HG03108 (cell line): ENCODE results near the gene DTNB.
"Not testable (repeated sequence)": the region's sequence is repeated elsewhere in the genome, so short reads cannot be mapped to it uniquely, and the experiment has no call there.

ENCODE experiments used
- ATAC-seq: cut with Tn5 transposase; IDR thresholded peaks from one replicate; pipeline ENCODE4 v1.9.1; 2021; ENCODE audit warnings: moderate library complexity; ENCODE audit not compliant: unreplicated experiment

Gene DTNB

GRCh38 chr2:25633801-25634200 lies 39.6 kb downstream of the DTNB start:
- ATAC-seq: not testable (repeated sequence)

GRCh38 chr2:25632396-25632795 lies 41.0 kb downstream of the DTNB start:
- ATAC-seq: no peak

- ATAC-seq: no peak
Observed at GRCh38 chr2:25624635-25625034, 48.7 kb downstream of the DTNB start.

GRCh38 chr2:25623361-25623760 lies 50.0 kb downstream of the DTNB start:
- ATAC-seq: no peak

GRCh38 chr2:25620711-25621110 lies 52.7 kb downstream of the DTNB start:
- ATAC-seq: no peak

GRCh38 chr2:25620077-25620476 lies 53.3 kb downstream of the DTNB start:
- ATAC-seq: no peak

GRCh38 chr2:25619185-25619584 lies 54.2 kb downstream of the DTNB start:
- no peak for ATAC-seq

GRCh38 chr2:25618676-25619075 lies 54.7 kb downstream of the DTNB start:
- ATAC-seq: no peak

- no peak for ATAC-seq
Observed at GRCh38 chr2:25617948-25618646, 55.3 kb downstream of the DTNB start.

- ATAC-seq: no peak
Observed at GRCh38 chr2:25615920-25616319, 57.5 kb downstream of the DTNB start.

GRCh38 chr2:25615386-25615785 lies 58.0 kb downstream of the DTNB start:
- ATAC-seq: no peak

- no peak for ATAC-seq
Observed at GRCh38 chr2:25614711-25615110, 58.7 kb downstream of the DTNB start.

GRCh38 chr2:25608718-25609117 lies 64.7 kb downstream of the DTNB start:
- ATAC-seq: no peak

GRCh38 chr2:25606892-25607291 lies 66.5 kb downstream of the DTNB start:
- no peak for ATAC-seq

GRCh38 chr2:25602333-25602723 lies 71.0 kb downstream of the DTNB start:
- no peak for ATAC-seq

GRCh38 chr2:25601711-25602332 lies 71.6 kb downstream of the DTNB start:
- ATAC-seq: not testable (repeated sequence)

GRCh38 chr2:25598911-25599310 lies 74.5 kb downstream of the DTNB start:
- ATAC-seq: no peak

- no peak for ATAC-seq
Observed at GRCh38 chr2:25598332-25598731, 75.0 kb downstream of the DTNB start.

- no peak for ATAC-seq
Observed at GRCh38 chr2:25597881-25598280, 75.5 kb downstream of the DTNB start.

- ATAC-seq: no peak
Observed at GRCh38 chr2:25596516-25597244, 76.7 kb downstream of the DTNB start.

- ATAC-seq: no peak
Observed at GRCh38 chr2:25595393-25595792, 78.0 kb downstream of the DTNB start.

GRCh38 chr2:25594991-25595390 lies 78.4 kb downstream of the DTNB start:
- no peak for ATAC-seq
